Spleen (tissue), 11 donors: Measurements from ENCODE around the gene KRTAP16-1. TPM values are rescaled to one million over a fixed set of nuclear protein-coding genes. Genes with fewer than 3 reads are reported as not detected.

Experiments used
- DNase-seq: peaks from one replicate; pipeline ENCODE4 v3.0.0-alpha.2; 2020
- H3K27ac ChIP-seq, 8 donors: fragments of 200-600 bp; sonication (generic) in 7 of 8; 1 replicate in 4 of 8; 2 replicates in 4 of 8; pipeline versions ENCODE4 v1.5.0 to v1.8.0; 2016 to 2021; ENCODE audit warnings: inconsistent platforms in 4 of 8, mild to moderate bottlenecking in 4 of 8, moderate library complexity in 1 of 8
- H3K27me3 ChIP-seq, 7 donors: fragments of 200-600 bp; sonication (generic) in 6 of 7; replicated peaks in 1 of 7; 1 replicate in 4 of 7; 2 replicates in 3 of 7; pipeline versions ENCODE4 v1.5.0 to v1.8.0; 2016 to 2021; ENCODE audit warnings: inconsistent platforms in 3 of 7, mild to moderate bottlenecking in 1 of 7
- H3K36me3 ChIP-seq, 6 donors: fragments of 200-600 bp; sonication (generic) in 5 of 6; 1 replicate in 4 of 6; 2 replicates in 2 of 6; pipeline versions ENCODE4 v1.5.0 to v1.8.0; 2016 to 2021; ENCODE audit warnings: inconsistent platforms in 2 of 6
- H3K4me1 ChIP-seq, 6 donors: fragments of 200-600 bp; sonication (generic) in 5 of 6; 1 replicate in 3 of 6; 2 replicates in 3 of 6; pipeline versions ENCODE4 v1.5.0 to v1.8.0; 2016 to 2021; ENCODE audit warnings: inconsistent platforms in 3 of 6
- H3K4me3 ChIP-seq, 8 donors: fragments of 200-600 bp; sonication (generic) in 7 of 8; 1 replicate in 4 of 8; 2 replicates in 4 of 8; pipeline versions ENCODE4 v1.5.0 to v1.8.0; 2016 to 2021; ENCODE audit warnings: inconsistent platforms in 4 of 8, mild to moderate bottlenecking in 4 of 8, moderate library complexity in 2 of 8
- H3K9me3 ChIP-seq, 8 donors: fragments of 200-600 bp; sonication (generic) in 7 of 8; 1 replicate in 4 of 8; 2 replicates in 4 of 8; pipeline versions ENCODE4 v1.5.0 to v1.8.0; 2016 to 2021; ENCODE audit warnings: inconsistent platforms in 4 of 8
- CTCF ChIP-seq, 11 experiments: fragments of 200-600 bp in 7 of 11; fragments of 450-650 bp in 4 of 11; sonication (generic) in 4 of 11; IDR thresholded peaks in 8 of 11; conservative IDR thresholded peaks in 3 of 11; 1 replicate in 7 of 11; 2 replicates in 4 of 11; pipeline versions ENCODE4 v1.4.0 to v1.8.0; 2016 to 2021; ENCODE audit warnings: antibody characterized with exemption in 11 of 11, inconsistent platforms in 4 of 11, mild to moderate bottlenecking in 1 of 11
- POLR2A ChIP-seq, 3 donors: fragments of 450-650 bp; IDR thresholded peaks; one replicate each; pipeline ENCODE4 v1.5.1; 2017; ENCODE audit warnings: antibody characterized with exemption in 3 of 3, mild to moderate bottlenecking in 1 of 3
- POLR2AphosphoS5 ChIP-seq, 3 donors: sonication (generic); formaldehyde crosslinking; IDR thresholded peaks; one replicate each; pipeline ENCODE4 v1.5.1; 2017; ENCODE audit warnings: antibody characterized with exemption in 3 of 3
- WGBS, 5 donors: extraction: QIAGEN DNeasy Blood & Tissue Kit in 3 of 5; methylation state at CpG; one replicate each; pipeline versions ENCODE4 v1.1.5 to v1.1.7; 2013 to 2018; 5-methylcytosine and 5-hydroxymethylcytosine counted together
- intact Hi-C: fragments of 100-400 bp; cut with DNase I; formaldehyde crosslinking; loops from one replicate; pipeline ENCODE4 v1.15.0; 2023; ENCODE audit warnings: low total_unique reads
- polyA plus RNA-seq, 3 donors: library from polyadenylated mRNA; stranded (reverse); fragments of 200-250 nt; gene quantifications; one replicate each; pipeline ENCODE4 v1.2.1, GENCODE V29; 2013
- total RNA-seq, 7 donors: library from RNA; depleted of rRNA in 3 of 7; stranded (reverse); fragments of >200 nt in 3 of 7; fragmentation: NEBNext Ultra II Directional in 4 of 7; extraction: Animal tissue kit (Norgen Biotek cat#: 25700) in 4 of 7; gene quantifications; one replicate each; pipeline versions ENCODE4 v1.1.0 to v1.2.1, GENCODE V29; 2016 to 2021
- donor health status: healthy with polysubstance abuse.
- donor health status: DM: no; HTN: no; CAD: no; lungs with moderate emphysema.
- donor health status: DM: no; HTN: no; CAD: no.
- donor health status: Bipolar disorder and iron deficiency.
- donor health status: healthy.
- donor health status: DM: no; HTN: no; CAD: no.
- donor health status: DM: yes; HTN: yes; CAD: no.

Gene KRTAP16-1
- total and polyA plus RNA-seq, 10 donors, result not detected

- peaks cover 13 to 50% (median 32%) of the 10 kb centered on the region in 6 donors for H3K4me1 ChIP-seq
- H3K4me3 ChIP-seq, result peak overlapping the region in 1 of 8 donors; percentile 47
- no peaks in the 10 kb centered on the region for H3K27me3 ChIP-seq
- TF ChIP-seq CTCF (IDR thresholded peaks at IDR 0.05 in 8 of 11, conservative IDR thresholded peaks at IDR 0.05 in 3 of 11) (no peak), POLR2AphosphoS5 (IDR thresholded peaks at IDR 0.05) (no peak), POLR2A (IDR thresholded peaks at IDR 0.05) (no peak)
- H3K27ac ChIP-seq, result peak overlapping the region in 7 of 8 donors; percentile 72 to 91 (median 85)
- intact Hi-C loops, result no loop called here
- 45 to 85% (median 62%) methylated on average over 9 of the region's 9 CpGs for WGBS, 5 donors
- peak; percentile 89 for DNase-seq
- no peaks in the 10 kb centered on the region for H3K36me3 ChIP-seq
- no peaks in the 10 kb centered on the region for H3K9me3 ChIP-seq
Measured at GRCh38 chr17:41307647-41308046, 1.5 kb downstream of the KRTAP16-1 start.

DNA sequence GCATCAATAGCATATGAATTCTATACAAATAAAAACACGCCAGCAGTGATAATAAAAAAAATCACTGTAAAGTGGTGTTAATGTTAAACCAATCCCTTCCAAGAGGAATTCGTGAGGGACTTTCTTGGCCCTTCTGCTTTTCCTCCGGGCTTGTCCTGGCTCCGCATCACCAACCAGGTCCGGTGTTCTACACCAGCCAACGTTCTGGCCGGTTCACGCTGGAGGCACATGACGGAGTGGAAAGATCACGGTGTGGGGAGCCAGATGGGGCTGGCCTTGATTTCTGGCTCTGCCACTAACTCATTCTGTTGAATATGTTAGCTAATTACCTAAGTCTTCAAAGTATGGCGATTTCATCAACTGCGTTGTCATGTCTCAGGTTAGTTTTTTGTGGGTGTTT is 5.0 kb downstream of the KRTAP16-1 start:
- 87 to 90% (median 88%) methylated on average over 12 of the region's 12 CpGs for WGBS, 5 donors
- no peak for DNase-seq
- intact Hi-C loops, result no loop called here
- Histone ChIP-seq H3K27ac (no peak overlapping the region), H3K36me3 (no peaks in the 10 kb centered on the region), H3K4me1 (peaks cover 6 to 36% (median 25%) of the 10 kb centered on the region in 6 donors), H3K9me3 (no peaks in the 10 kb centered on the region), H3K4me3 (no peak overlapping the region), H3K27me3 (no peaks in the 10 kb centered on the region)
- TF ChIP-seq CTCF (IDR thresholded peaks at IDR 0.05 in 8 of 11, conservative IDR thresholded peaks at IDR 0.05 in 3 of 11), result no peak
- no peak for TF ChIP-seq POLR2A (IDR thresholded peaks at IDR 0.05)
- no peak for TF ChIP-seq POLR2AphosphoS5 (IDR thresholded peaks at IDR 0.05)

GRCh38 chr17:41302981-41303380 is 6.1 kb downstream of the KRTAP16-1 start:
- TF ChIP-seq POLR2AphosphoS5 (IDR thresholded peaks at IDR 0.05) (no peak), POLR2A (IDR thresholded peaks at IDR 0.05) (no peak), CTCF (IDR thresholded peaks at IDR 0.05 in 8 of 11, conservative IDR thresholded peaks at IDR 0.05 in 3 of 11) (no peak)
- Histone ChIP-seq H3K9me3 (no peaks in the 10 kb centered on the region), H3K4me3 (no peak overlapping the region), H3K36me3 (no peaks in the 10 kb centered on the region), H3K27ac (no peak overlapping the region), H3K27me3 (no peaks in the 10 kb centered on the region), H3K4me1 (peaks cover 3 to 25% (median 14%) of the 10 kb centered on the region in 6 donors)
- intact Hi-C loops, result no loop called here
- DNase-seq, result no peak
- WGBS, 5 donors, result 85 to 93% (median 88%) methylated on average over 4 of the region's 4 CpGs

DNA sequence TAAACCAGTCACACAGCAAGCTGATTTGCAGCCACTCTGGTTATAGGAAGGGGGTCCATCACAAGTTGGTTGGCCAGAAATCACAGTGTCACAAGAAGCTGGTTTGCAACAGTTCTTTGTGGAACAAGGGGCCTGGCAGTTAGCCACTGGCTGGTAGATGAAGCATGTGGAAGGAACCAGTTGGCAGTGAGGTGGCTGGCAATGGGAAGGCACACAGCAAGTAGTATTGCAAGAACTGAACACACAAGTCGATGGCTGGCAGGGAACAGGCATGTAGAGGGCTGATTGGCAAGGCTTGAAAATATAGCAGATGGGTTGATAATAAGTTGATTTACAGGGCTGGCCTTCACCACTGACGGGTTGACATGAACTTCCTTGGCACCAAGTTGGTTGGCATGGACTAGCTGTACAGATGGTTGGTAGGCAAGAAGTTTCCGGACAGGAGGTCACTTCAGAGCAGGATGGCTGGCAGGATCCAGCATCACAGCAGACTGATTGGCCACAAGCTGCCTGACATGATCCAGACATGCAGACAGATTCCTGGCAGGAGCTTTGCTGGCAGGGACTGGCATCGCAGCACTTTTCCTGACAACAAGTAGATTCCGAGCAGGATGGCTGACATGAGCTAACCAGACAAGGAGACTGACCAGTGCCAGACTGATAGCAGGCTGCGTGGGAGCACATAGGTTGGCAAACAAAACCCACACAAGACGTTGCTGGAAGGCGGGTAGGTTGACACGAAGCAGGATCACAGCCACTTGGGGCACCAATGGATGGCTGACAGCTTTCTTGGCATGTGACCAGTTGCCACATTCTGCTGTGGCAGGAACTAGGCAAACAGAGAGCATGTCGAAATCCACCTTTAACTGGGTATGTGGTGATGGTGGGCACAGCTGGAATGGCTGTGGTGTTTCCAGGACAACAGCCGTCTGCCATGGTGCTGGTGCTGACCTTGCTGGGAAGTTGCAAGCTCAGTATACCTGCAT is 6.9 kb downstream of the KRTAP16-1 start, which contains the start of gene KRTAP29-1:
KRTAP29-1 (minus strand) TSS at position 936 of the 986 bp plus-strand sequence; CDS start at position 936, 0 bp downstream.
- DNase-seq, result no peak
- 53 to 73% (median 64%) methylated on average over 9 to 11 of the region's 11 CpGs for WGBS, 5 donors
- no peaks in the 10 kb centered on the region for H3K27me3 ChIP-seq
- H3K27ac ChIP-seq, result no peak within 1 kb of the TSS
- intact Hi-C loops, result no loop called here
- peaks cover 0 to 18% (median 9%) of the 10 kb centered on the region in 6 donors for H3K4me1 ChIP-seq
- no peak for TF ChIP-seq CTCF (IDR thresholded peaks at IDR 0.05 in 8 of 11, conservative IDR thresholded peaks at IDR 0.05 in 3 of 11)
- peak in 1 of 3 donors; percentile 8 for TF ChIP-seq POLR2AphosphoS5 (IDR thresholded peaks at IDR 0.05)
- no peak for TF ChIP-seq POLR2A (IDR thresholded peaks at IDR 0.05)
- H3K4me3 ChIP-seq, result no peak within 1 kb of the TSS
- H3K9me3 ChIP-seq, result no peaks in the 10 kb centered on the region
- no peaks in the 10 kb centered on the region for H3K36me3 ChIP-seq
